Testis (tissue), 2 donors: ENCODE measurements around the gene FARP1.

ENCODE experiments used
- POLR2A ChIP-seq: fragments of 450-650 bp; IDR thresholded peaks from one replicate; pipeline ENCODE4 v1.6.1; 2017; ENCODE audit warnings: antibody characterized with exemption, mild to moderate bottlenecking, moderate library complexity
- TF ChIP-seq, protein P1 (sequence below), 3 experiments: fragments of 450-650 bp in 2 of 3; fragments of 200-600 bp in 1 of 3; sonication (generic) in 1 of 3; IDR thresholded peaks; one replicate each; pipeline ENCODE4 v1.5.1; 2016 to 2019; ENCODE audit warnings: antibody characterized with exemption in 3 of 3, mild to moderate bottlenecking in 2 of 3, moderate library complexity in 1 of 3

DNA sequence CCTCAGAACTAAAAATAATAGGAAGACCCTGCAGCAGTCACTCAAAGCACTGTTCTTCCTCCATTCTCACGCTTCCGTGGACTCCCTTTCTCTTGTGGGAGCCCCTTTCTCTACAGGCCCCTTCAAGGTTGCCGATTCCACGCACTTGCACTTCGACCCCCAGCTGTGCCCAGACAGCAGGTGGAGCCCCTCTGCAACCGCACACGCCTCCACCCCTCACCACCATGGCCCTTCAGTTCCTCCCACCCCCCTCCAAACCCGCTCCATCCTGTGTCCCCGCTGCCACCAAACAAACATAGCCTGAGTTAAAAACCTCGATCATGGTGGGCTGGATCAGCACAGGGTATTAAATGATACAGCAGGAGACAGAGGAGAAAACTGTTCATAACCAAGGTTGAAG is 331.4 kb downstream of the FARP1 start:
- TF ChIP-seq POLR2A = no peak
- TF ChIP-seq, protein P1, sequence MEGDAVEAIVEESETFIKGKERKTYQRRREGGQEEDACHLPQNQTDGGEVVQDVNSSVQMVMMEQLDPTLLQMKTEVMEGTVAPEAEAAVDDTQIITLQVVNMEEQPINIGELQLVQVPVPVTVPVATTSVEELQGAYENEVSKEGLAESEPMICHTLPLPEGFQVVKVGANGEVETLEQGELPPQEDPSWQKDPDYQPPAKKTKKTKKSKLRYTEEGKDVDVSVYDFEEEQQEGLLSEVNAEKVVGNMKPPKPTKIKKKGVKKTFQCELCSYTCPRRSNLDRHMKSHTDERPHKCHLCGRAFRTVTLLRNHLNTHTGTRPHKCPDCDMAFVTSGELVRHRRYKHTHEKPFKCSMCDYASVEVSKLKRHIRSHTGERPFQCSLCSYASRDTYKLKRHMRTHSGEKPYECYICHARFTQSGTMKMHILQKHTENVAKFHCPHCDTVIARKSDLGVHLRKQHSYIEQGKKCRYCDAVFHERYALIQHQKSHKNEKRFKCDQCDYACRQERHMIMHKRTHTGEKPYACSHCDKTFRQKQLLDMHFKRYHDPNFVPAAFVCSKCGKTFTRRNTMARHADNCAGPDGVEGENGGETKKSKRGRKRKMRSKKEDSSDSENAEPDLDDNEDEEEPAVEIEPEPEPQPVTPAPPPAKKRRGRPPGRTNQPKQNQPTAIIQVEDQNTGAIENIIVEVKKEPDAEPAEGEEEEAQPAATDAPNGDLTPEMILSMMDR (IDR thresholded peaks at IDR 0.05) = no peak
